ENCODE results near the gene HIPK2.

HIPK2 gene

GRCh38 chr7:139544645-139545044 lies 233.2 kb downstream of the HIPK2 start:
- H3K9ac ChIP-seq (ENCODE audit: low read length in 5 of 5) = no peak overlapping the region
- H3K4me3 ChIP-seq (ENCODE audit: low read depth in 1 of 5, low read length in 5 of 5) = no peak overlapping the region
- H3K4me1 ChIP-seq (ENCODE audit: control insufficient read depth in 5 of 5, insufficient read depth in 5 of 5, low read length in 5 of 5) = peaks cover 0 to 16% (median 9%) of the 10 kb centered on the region in 5 donors
- H3K27me3 ChIP-seq (ENCODE audit: control insufficient read depth in 5 of 5, insufficient read depth in 4 of 5, low read length in 5 of 5) = peaks cover 0 to 15% (median 0%) of the 10 kb centered on the region in 5 donors
- H3K9me3 ChIP-seq (ENCODE audit: control insufficient read depth in 5 of 5, low read length in 5 of 5) = no peaks in the 10 kb centered on the region
- H3K27ac ChIP-seq (ENCODE audit: low read depth, low read length) = no peak overlapping the region
- no peaks in the 10 kb centered on the region for H3K36me3 ChIP-seq (ENCODE audit: control insufficient read depth in 5 of 5, insufficient read depth in 5 of 5, low read length in 5 of 5)

- H3K27ac ChIP-seq (ENCODE audit: low read depth, low read length) = no peak overlapping the region
- H3K4me1 ChIP-seq (ENCODE audit: control insufficient read depth in 5 of 5, insufficient read depth in 5 of 5, low read length in 5 of 5) = peaks cover 0 to 19% (median 9%) of the 10 kb centered on the region in 5 donors
- H3K9ac ChIP-seq (ENCODE audit: low read length in 5 of 5) = no peak overlapping the region
- H3K4me3 ChIP-seq (ENCODE audit: low read depth in 1 of 5, low read length in 5 of 5) = no peak overlapping the region
- peaks cover 0 to 15% (median 0%) of the 10 kb centered on the region in 5 donors for H3K27me3 ChIP-seq (ENCODE audit: control insufficient read depth in 5 of 5, insufficient read depth in 4 of 5, low read length in 5 of 5)
- no peaks in the 10 kb centered on the region for H3K36me3 ChIP-seq (ENCODE audit: control insufficient read depth in 5 of 5, insufficient read depth in 5 of 5, low read length in 5 of 5)
- no peaks in the 10 kb centered on the region for H3K9me3 ChIP-seq (ENCODE audit: control insufficient read depth in 5 of 5, low read length in 5 of 5)
These were observed 233.8 kb downstream of the HIPK2 start for GRCh38 chr7:139543801-139544603.

- Histone ChIP-seq H3K4me1 (ENCODE audit: control insufficient read depth in 5 of 5, insufficient read depth in 5 of 5, low read length in 5 of 5) (peaks cover 0 to 19% (median 9%) of the 10 kb centered on the region in 5 donors), H3K9me3 (ENCODE audit: control insufficient read depth in 5 of 5, low read length in 5 of 5) (no peaks in the 10 kb centered on the region), H3K27me3 (ENCODE audit: control insufficient read depth in 5 of 5, insufficient read depth in 4 of 5, low read length in 5 of 5) (peaks cover 0 to 15% (median 0%) of the 10 kb centered on the region in 5 donors), H3K9ac (ENCODE audit: low read length in 5 of 5) (no peak overlapping the region), H3K4me3 (ENCODE audit: low read depth in 1 of 5, low read length in 5 of 5) (peak overlapping the region in 1 of 5 donors; percentile 25), H3K27ac (ENCODE audit: low read depth, low read length) (no peak overlapping the region), H3K36me3 (ENCODE audit: control insufficient read depth in 5 of 5, insufficient read depth in 5 of 5, low read length in 5 of 5) (no peaks in the 10 kb centered on the region)
These were observed 235.3 kb downstream of the HIPK2 start for GRCh38 chr7:139542308-139543151.

- Histone ChIP-seq H3K27ac (ENCODE audit: low read depth, low read length) (no peak overlapping the region), H3K9me3 (ENCODE audit: control insufficient read depth in 5 of 5, low read length in 5 of 5) (no peaks in the 10 kb centered on the region), H3K9ac (ENCODE audit: low read length in 5 of 5) (no peak overlapping the region), H3K27me3 (ENCODE audit: control insufficient read depth in 5 of 5, insufficient read depth in 4 of 5, low read length in 5 of 5) (peaks cover 0 to 15% (median 0%) of the 10 kb centered on the region in 5 donors), H3K36me3 (ENCODE audit: control insufficient read depth in 5 of 5, insufficient read depth in 5 of 5, low read length in 5 of 5) (no peaks in the 10 kb centered on the region), H3K4me3 (ENCODE audit: low read depth in 1 of 5, low read length in 5 of 5) (peak overlapping the region in 3 of 5 donors; percentile 22 to 40 (median 25)), H3K4me1 (ENCODE audit: control insufficient read depth in 5 of 5, insufficient read depth in 5 of 5, low read length in 5 of 5) (peaks cover 0 to 19% (median 9%) of the 10 kb centered on the region in 5 donors)
These were observed 236.0 kb downstream of the HIPK2 start for GRCh38 chr7:139541600-139542307.

GRCh38 chr7:139540203-139540602 lies 237.6 kb downstream of the HIPK2 start:
- H3K9me3 ChIP-seq (ENCODE audit: control insufficient read depth in 5 of 5, low read length in 5 of 5) = no peaks in the 10 kb centered on the region
- H3K36me3 ChIP-seq (ENCODE audit: control insufficient read depth in 5 of 5, insufficient read depth in 5 of 5, low read length in 5 of 5) = no peaks in the 10 kb centered on the region
- H3K4me1 ChIP-seq (ENCODE audit: control insufficient read depth in 5 of 5, insufficient read depth in 5 of 5, low read length in 5 of 5) = peaks cover 0 to 19% (median 9%) of the 10 kb centered on the region in 5 donors
- no peak overlapping the region for H3K4me3 ChIP-seq (ENCODE audit: low read depth in 1 of 5, low read length in 5 of 5)
- no peak overlapping the region for H3K9ac ChIP-seq (ENCODE audit: low read length in 5 of 5)
- H3K27ac ChIP-seq (ENCODE audit: low read depth, low read length) = no peak overlapping the region
- peaks cover 0 to 15% (median 0%) of the 10 kb centered on the region in 5 donors for H3K27me3 ChIP-seq (ENCODE audit: control insufficient read depth in 5 of 5, insufficient read depth in 4 of 5, low read length in 5 of 5)

- H3K36me3 ChIP-seq (ENCODE audit: control insufficient read depth in 5 of 5, insufficient read depth in 5 of 5, low read length in 5 of 5) = no peaks in the 10 kb centered on the region
These were observed 238.7 kb downstream of the HIPK2 start for GRCh38 chr7:139538881-139539635.

GRCh38 chr7:139536152-139536551 lies 241.6 kb downstream of the HIPK2 start:
- H3K9me3 ChIP-seq (ENCODE audit: control insufficient read depth in 5 of 5, low read length in 5 of 5) = no peaks in the 10 kb centered on the region

More at GRCh38 chr7:139538881-139539635, 238.7 kb downstream of the HIPK2 start:
- no peak overlapping the region for H3K27ac ChIP-seq (ENCODE audit: low read depth, low read length)
- H3K27me3 ChIP-seq (ENCODE audit: control insufficient read depth in 5 of 5, insufficient read depth in 4 of 5, low read length in 5 of 5) = peaks cover 0 to 15% (median 0%) of the 10 kb centered on the region in 5 donors
- no peaks in the 10 kb centered on the region for H3K9me3 ChIP-seq (ENCODE audit: control insufficient read depth in 5 of 5, low read length in 5 of 5)
- no peak overlapping the region for H3K4me3 ChIP-seq (ENCODE audit: low read depth in 1 of 5, low read length in 5 of 5)
- H3K9ac ChIP-seq (ENCODE audit: low read length in 5 of 5) = no peak overlapping the region
- H3K4me1 ChIP-seq (ENCODE audit: control insufficient read depth in 5 of 5, insufficient read depth in 5 of 5, low read length in 5 of 5) = peaks cover 0 to 19% (median 9%) of the 10 kb centered on the region in 5 donors

GRCh38 chr7:139534966-139535651 lies 242.7 kb downstream of the HIPK2 start:
- H3K27ac ChIP-seq (ENCODE audit: low read depth, low read length) = no peak overlapping the region

More at GRCh38 chr7:139536152-139536551, 241.6 kb downstream of the HIPK2 start:
- H3K4me3 ChIP-seq (ENCODE audit: low read depth in 1 of 5, low read length in 5 of 5) = no peak overlapping the region
- H3K9ac ChIP-seq (ENCODE audit: low read length in 5 of 5) = no peak overlapping the region
- peaks cover 0 to 9% (median 0%) of the 10 kb centered on the region in 5 donors for H3K4me1 ChIP-seq (ENCODE audit: control insufficient read depth in 5 of 5, insufficient read depth in 5 of 5, low read length in 5 of 5)
- H3K27me3 ChIP-seq (ENCODE audit: control insufficient read depth in 5 of 5, insufficient read depth in 4 of 5, low read length in 5 of 5) = peaks cover 0 to 2% (median 0%) of the 10 kb centered on the region in 5 donors
- no peak overlapping the region for H3K27ac ChIP-seq (ENCODE audit: low read depth, low read length)
- H3K36me3 ChIP-seq (ENCODE audit: control insufficient read depth in 5 of 5, insufficient read depth in 5 of 5, low read length in 5 of 5) = no peaks in the 10 kb centered on the region

GRCh38 chr7:139534096-139534495 lies 243.7 kb downstream of the HIPK2 start:
- no peaks in the 10 kb centered on the region for H3K36me3 ChIP-seq (ENCODE audit: control insufficient read depth in 5 of 5, insufficient read depth in 5 of 5, low read length in 5 of 5)
- no peaks in the 10 kb centered on the region for H3K9me3 ChIP-seq (ENCODE audit: control insufficient read depth in 5 of 5, low read length in 5 of 5)
- no peaks in the 10 kb centered on the region for H3K4me1 ChIP-seq (ENCODE audit: control insufficient read depth in 5 of 5, insufficient read depth in 5 of 5, low read length in 5 of 5)
- H3K27ac ChIP-seq (ENCODE audit: low read depth, low read length) = no peak overlapping the region
- H3K4me3 ChIP-seq (ENCODE audit: low read depth in 1 of 5, low read length in 5 of 5) = no peak overlapping the region
- H3K9ac ChIP-seq (ENCODE audit: low read length in 5 of 5) = no peak overlapping the region
- H3K27me3 ChIP-seq (ENCODE audit: control insufficient read depth in 5 of 5, insufficient read depth in 4 of 5, low read length in 5 of 5) = no peaks in the 10 kb centered on the region

More at GRCh38 chr7:139534966-139535651, 242.7 kb downstream of the HIPK2 start:
- H3K4me1 ChIP-seq (ENCODE audit: control insufficient read depth in 5 of 5, insufficient read depth in 5 of 5, low read length in 5 of 5) = peaks cover 0 to 9% (median 0%) of the 10 kb centered on the region in 5 donors
- H3K36me3 ChIP-seq (ENCODE audit: control insufficient read depth in 5 of 5, insufficient read depth in 5 of 5, low read length in 5 of 5) = no peaks in the 10 kb centered on the region
- no peaks in the 10 kb centered on the region for H3K9me3 ChIP-seq (ENCODE audit: control insufficient read depth in 5 of 5, low read length in 5 of 5)
- no peak overlapping the region for H3K4me3 ChIP-seq (ENCODE audit: low read depth in 1 of 5, low read length in 5 of 5)
- no peaks in the 10 kb centered on the region for H3K27me3 ChIP-seq (ENCODE audit: control insufficient read depth in 5 of 5, insufficient read depth in 4 of 5, low read length in 5 of 5)
- H3K9ac ChIP-seq (ENCODE audit: low read length in 5 of 5) = no peak overlapping the region

Measured in subcutaneous abdominal adipose tissue (tissue), 5 donors.